ENCODE results near the gene NAT8L. TPM values are rescaled to one million over a fixed set of nuclear protein-coding genes. Genes with fewer than 3 reads are reported as not detected.
"Not testable (repeated sequence)": the region's sequence is repeated elsewhere in the genome, so short reads cannot be mapped to it uniquely, and the experiment has no call there.

NAT8L gene, protein sequence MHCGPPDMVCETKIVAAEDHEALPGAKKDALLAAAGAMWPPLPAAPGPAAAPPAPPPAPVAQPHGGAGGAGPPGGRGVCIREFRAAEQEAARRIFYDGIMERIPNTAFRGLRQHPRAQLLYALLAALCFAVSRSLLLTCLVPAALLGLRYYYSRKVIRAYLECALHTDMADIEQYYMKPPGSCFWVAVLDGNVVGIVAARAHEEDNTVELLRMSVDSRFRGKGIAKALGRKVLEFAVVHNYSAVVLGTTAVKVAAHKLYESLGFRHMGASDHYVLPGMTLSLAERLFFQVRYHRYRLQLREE
- 1 to 10 TPM in 11 of 12 donors, not detected in 1; 1.3 to 2.8 (median 2.1) TPM for polyA plus RNA-seq (ENCODE audit: insufficient read length in 12 of 12)
- long read RNA-seq, donor 1, full-length matches to known transcripts: 1 of 1 reads
- long read RNA-seq, donor 1, partial matches to known transcripts: 0 of 1 reads
- long read RNA-seq, donor 1, other reads (novel, unspliced or antisense): 0 of 1 reads
- long read RNA-seq, donor 2: 0 reads
- long read RNA-seq, donor 3: 0 reads
- long read RNA-seq, donor 4: 0 reads
- long read RNA-seq, donor 5, full-length matches to known transcripts: 5 of 5 reads
- long read RNA-seq, donor 5, partial matches to known transcripts: 0 of 5 reads
- long read RNA-seq, donor 5, other reads (novel, unspliced or antisense): 0 of 5 reads
- long read RNA-seq, donor 6, full-length matches to known transcripts: 1 of 1 reads
- long read RNA-seq, donor 6, partial matches to known transcripts: 0 of 1 reads
- long read RNA-seq, donor 6, other reads (novel, unspliced or antisense): 0 of 1 reads
- long read RNA-seq, donor 7: 0 reads
- long read RNA-seq, donor 8, full-length matches to known transcripts: 4 of 4 reads
- long read RNA-seq, donor 8, partial matches to known transcripts: 0 of 4 reads
- long read RNA-seq, donor 8, other reads (novel, unspliced or antisense): 0 of 4 reads
- long read RNA-seq, donor 9: 0 reads
- long read RNA-seq, donor 10, full-length matches to known transcripts: 2 of 2 reads
- long read RNA-seq, donor 10, partial matches to known transcripts: 0 of 2 reads
- long read RNA-seq, donor 10, other reads (novel, unspliced or antisense): 0 of 2 reads
- long read RNA-seq, donor 11: 0 reads

DNA sequence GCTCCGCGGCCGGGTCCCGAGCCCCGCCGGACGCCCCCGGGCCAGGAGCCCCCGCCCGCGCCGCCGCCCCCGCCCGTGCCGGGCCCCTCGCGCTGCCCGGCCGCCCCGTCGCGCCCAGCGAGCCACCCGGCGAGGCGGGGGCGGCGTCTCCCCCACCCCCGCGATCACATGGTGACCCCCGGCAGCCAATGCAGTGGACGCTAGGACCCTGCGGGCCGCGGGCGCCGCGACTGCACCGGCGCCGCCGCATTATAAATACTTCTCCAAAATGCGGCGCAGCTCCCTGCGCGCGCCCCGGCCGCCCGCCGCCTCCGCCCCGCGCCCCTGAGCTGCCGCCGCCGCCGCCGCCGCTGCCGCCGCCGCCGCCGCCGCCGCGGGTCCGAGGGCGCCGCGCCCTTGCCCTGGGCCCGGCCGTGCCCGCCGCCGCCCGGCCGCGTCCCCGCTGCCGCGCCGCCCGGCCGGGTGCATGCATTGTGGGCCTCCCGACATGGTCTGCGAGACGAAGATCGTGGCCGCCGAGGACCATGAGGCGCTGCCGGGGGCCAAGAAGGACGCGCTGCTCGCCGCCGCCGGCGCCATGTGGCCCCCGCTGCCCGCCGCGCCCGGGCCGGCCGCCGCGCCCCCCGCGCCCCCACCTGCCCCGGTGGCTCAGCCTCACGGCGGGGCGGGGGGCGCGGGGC lies at the start of gene NAT8L:
Gene NAT8L, plus strand, starts transcription at position 282 of the 680 bp plus-strand sequence. Its CDS starts 185 bp downstream, at position 467.
- peak; percentile 12 for DNase-seq

DNA sequence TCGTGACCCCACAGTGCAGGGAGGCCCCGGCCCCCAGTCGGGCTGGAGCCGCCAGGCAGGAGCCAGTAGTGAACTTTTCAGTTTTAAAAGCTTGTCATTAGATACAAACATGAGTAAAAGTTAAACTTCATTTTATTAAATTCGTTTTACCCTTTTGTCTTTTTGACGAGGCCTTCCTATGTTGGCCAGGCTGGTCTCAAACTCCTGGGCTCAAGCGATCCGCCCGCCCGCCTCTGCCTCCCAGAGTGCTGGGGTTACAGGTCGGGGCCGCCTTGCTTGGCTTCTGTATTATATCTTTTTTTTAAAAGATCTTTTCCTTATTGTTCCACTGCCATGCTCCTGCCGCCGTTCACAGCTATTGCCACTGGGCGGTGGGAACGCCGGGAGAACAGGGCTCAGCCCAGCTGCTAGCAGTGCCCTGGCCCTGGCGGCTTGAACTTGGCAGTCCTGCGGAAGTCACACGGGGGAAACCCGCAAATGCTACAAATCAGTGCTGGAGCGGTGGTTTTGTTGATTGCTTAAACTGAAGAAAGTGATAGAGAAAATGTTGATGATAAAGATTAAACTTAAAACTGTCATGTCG lies 49.4 kb upstream of the NAT8L start:
- DNase-seq: peak; percentile 23

DNA sequence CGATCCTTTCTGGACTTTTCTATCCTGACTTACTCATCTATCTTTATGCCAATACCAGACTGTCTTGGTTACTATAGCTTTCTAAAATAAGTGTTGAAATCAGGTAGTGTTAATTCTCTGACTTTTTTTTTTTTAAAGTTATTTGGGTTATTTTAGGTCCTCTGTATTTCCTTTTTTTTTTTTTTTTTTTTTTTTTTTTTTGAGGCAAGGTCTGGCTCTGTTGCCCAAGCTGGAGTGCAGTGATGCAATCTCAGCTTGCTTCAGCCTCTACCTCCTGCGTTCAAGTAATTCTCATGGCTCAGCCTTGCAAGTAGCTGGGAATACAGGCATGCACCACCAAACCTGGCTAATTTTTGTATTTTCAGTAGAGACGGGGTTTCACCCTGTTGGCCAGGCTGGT lies 47.5 kb upstream of the NAT8L start:
- no peak for DNase-seq

DNA sequence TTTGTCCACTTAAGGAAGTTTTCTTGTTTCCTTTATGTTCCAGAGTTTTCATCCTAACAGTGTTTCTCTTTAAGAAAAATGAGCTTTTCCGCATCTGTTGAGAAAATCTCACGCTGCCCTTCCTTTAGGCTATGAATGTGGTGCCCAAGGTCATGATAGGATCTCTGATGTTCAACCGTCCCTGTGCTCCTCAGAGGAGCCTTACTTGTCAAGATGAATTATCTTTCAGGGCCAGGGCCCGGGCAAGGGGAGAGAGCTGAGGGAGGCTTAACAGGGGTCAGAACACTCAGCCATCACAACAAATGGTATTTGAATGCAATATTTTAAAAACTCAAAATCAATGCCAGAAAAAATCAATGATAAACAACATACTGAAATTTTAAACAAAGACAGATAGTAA lies 44.1 kb upstream of the NAT8L start:
- no peak for DNase-seq

DNA sequence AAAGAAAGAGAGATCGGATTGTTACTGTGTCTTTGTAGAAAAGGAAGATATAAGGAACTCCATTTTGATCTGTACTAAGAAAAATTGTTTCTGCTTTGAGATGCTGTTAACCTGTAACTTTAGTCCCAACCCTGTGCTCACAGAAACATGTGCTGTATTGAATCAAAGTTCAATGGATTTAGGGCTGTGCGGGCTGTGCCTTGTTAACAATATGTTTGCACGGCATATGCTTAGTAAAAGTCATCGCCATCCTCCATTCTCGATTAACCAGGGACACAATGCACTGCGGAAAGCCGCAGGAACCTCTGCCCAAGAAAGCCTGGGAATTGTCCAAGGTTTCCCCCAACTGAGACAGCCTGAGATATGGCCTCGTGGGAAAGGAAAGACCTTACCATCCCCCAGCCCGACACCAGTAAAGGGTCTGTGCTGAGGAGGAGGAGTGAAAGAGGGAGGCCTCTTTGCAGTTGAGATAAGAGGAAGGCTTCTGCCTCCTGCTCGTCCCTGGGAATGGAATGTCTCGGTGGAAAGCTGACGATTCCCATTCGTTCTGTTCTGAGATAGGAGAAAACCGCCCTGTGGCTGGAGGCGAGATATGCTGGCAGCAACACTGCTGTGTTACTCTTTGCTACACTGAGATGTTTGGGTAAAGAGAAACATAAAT lies 37.6 kb upstream of the NAT8L start:
- not testable (repeated sequence) for DNase-seq

DNA sequence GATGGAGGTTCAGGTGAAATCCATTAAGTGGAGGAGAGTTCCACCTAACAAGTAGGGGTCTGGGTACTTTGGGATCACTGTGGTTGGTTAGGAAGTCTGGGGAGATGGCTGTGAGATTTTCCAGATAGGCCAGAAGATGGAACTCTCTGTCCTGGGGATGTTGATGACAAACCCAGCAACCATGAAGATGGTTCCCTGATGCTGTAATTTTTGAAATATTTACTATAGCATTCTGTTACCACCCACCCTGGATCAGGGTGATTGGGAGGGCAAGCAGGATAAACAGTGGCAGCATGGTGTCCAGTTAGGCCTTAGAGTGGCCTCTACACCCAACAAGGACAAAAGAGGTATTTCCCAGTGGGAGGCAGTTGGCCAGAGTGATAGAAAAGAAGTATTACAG lies 34.4 kb upstream of the NAT8L start:
- no peak for DNase-seq

DNA sequence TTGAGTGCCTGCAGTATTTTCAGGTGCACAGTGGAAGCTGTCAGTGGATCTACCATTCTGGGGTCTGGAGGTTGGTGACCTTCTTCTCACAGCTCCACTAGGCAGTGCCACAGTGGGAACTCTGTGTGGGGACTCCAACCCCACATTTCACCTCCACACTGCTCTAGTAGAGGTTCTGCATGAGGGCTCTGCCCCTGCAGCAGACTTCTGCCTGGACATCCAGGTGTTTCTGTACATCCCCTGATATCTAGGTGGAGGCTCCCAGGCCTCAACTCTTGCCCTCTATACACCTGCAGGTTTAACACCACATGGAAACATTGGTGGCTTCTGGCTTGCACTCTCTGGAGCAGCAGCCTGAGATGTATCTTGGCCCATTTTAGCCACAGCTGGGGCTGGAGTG lies 33.3 kb upstream of the NAT8L start:
- DNase-seq: no peak

DNA sequence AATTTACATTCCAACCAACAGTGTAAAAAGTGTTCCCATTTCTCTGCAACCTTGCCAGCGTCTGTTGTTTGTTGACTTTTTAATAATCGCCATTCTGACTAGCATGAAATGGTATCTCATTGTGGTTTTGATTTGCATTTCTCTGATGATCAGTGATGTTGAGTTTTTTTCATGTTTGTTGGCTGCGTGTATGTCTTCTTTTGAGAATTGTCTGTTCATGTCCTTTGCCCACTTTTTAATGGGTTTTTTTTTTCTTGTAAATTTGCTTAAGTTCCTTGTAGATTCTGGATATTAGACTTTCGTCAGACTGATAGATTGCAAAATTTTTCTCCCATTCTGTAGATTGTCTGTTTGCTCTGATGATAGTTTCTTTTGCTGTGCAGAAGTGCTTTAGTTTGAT lies 32.0 kb upstream of the NAT8L start:
- DNase-seq: not testable (repeated sequence)

DNA sequence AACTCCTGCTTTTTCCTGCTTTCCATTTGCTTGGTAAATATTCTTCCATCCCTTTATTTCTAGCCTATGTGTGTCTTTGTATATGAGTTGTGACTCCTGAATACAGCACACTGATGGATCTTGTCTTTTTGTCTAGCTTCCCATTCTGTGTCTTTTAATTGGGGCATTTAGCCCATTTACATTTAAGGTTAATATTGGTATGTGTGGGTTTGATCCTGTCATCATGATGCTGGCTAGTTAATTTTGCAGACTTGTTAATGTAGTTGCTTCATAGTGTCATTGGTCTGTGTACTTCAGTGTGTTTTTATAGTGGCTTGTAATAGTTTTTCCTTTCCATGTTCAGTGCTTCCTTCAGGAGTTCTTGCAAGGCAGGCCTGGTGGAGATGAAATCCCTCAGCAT lies 28.0 kb upstream of the NAT8L start:
- DNase-seq: not testable (repeated sequence)

DNA sequence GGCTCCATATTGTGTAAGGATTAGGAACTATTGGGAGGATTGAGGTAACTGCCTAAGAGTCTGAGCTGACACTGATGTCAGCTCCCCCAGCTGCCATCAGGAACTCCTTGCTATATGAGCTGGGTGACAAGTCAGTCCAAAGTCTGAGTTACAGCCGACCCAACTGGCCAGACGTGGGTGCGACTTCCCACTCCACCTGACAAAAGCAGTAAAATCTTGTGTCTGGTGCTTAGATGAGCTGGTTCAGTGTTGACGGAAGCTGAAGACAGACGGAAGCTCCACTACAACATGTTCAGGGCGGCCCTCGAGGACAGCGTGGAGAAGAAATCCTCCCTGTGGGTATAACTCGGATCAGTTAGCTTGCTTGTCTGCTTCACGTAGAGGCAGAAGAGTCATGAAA lies 22.8 kb upstream of the NAT8L start:
- DNase-seq: no peak

DNA sequence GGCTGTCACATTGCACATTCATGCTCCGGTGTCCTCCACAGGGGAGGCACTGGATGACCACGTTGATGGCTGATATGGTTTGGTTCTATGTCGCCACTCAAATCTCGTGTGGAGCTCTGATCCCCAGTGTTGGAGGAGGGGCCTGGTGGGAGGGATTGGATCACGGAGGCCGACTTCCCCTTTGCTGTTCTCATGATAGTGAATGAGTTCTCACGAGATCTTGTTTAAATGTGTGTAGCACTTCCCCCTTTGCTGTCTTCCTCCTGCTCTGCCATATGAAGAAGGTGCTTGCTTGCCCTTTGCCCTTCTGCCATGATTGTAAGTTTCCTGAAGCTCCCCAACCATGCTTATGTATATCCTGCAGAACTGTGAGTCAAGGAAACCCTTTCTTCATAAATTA lies 22.3 kb upstream of the NAT8L start:
- DNase-seq: no peak

DNA sequence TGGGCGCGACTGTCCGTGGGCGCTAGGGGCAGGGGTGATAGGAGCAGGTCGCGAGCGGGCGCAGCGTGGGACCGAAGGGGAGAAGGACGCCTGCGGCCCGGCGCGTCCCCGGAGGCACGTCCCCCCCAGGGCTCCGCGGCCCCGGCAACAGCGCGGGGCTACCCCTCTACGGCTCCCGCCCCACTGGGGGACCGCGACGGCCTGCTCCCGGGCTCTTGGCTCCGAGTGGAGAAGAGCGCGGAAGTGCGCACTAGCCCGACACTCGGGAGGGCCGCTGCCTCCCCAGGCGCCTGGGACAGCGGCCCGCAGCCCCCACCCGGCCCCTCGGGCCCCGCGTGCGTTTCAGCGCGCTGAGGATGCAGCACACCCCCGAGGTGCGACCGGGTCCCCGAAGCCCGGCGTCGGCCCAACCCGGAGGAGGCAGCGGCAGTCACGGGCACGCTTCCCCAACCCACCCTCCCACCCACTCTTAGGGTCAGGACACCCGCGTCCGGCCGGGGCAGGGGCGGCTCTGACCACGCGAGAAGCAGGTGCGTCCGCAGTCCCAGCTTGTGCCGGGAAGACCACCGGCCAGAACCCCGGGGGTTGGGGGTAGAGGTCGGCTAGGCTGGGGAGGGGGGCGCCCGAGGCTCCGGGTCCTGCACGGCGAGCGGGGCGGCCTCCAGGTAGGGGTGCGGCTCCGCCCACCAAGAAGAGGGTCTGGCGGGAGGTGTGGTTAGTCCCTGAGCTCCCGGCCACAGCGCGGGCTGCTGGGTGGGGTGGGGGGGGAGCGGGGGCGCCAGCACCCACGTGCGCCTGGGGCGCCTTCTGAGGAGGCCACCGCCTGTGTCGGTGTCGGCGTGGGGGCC lies 18.5 kb upstream of the NAT8L start:
- DNase-seq: no peak

DNA sequence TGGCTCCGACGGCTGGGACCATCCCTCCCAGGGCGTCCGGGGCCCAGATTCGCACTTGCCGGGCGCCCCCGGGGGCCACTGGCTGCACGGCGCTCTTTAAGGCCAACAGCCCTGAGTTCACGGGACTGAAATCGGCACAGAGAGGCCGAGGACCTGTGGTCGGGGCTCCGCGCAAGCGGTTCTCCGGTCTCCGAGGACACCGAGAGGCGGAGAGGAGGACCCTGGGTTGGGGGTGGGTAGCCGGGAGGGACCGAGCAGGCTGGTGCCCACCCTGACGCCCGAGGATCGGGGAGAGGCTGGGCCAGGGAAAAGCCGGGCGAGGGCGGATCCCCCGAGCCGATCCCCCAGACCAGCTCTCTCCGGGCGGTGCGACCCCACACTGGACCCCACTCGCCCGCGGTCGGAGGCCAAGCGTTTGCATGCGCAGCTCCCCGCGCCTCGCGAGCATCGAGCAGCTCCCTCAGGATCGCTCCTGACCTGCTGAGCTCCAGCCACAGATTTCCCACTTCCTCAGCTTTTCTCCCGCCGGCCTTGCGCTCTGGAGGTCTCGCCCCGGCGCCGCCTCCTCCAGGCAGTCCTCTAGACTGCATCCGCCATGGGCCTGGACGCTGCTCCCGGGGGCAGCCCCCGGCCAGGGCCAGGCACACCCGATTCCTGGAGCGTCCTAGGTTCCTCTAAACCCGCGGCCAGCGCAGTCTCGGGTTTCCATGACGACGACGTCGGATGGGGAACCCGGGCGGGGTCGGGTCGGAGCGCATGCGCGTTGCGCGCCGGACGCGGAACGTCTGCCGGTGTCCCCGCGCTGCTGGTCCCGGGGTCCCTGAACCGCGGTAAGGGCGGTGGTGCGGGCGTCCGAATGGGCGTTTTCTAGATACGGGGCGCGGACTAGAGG lies 17.6 kb upstream of the NAT8L start:
- DNase-seq: peak; percentile 73

DNA sequence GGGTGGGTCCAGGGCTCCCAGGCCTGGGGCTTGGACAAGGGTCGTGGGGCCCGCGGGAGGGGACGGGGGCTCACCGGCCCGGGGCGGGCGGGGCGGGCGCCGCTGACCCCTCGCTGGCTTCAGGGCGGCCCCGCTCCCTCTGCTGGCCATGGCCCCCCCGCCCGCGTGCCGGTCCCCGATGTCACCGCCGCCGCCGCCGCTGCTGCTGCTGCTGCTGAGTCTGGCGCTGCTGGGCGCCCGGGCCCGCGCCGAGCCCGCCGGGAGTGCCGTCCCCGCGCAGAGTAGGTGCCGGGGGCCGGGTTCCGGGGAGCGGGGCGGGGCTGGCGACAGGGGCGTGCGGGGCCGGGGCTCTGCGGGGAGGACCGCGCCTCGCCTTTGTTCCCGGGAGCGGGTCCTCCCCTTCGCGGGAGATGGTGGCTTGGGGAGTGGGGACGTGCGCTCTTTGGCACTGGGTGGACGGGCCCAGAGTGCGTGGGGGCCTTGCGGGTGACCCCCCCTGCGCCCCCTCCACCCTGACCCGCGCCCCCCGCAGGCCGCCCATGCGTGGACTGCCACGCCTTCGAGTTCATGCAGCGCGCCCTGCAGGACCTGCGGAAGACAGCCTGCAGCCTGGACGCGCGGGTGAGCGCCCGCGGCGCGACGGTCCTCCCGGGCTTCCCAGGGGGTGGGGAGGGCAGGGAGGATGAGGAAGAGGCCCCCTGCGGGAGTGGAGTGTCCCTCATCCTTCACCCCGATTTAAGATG lies 16.8 kb upstream of the NAT8L start:
- DNase-seq: no peak

DNA sequence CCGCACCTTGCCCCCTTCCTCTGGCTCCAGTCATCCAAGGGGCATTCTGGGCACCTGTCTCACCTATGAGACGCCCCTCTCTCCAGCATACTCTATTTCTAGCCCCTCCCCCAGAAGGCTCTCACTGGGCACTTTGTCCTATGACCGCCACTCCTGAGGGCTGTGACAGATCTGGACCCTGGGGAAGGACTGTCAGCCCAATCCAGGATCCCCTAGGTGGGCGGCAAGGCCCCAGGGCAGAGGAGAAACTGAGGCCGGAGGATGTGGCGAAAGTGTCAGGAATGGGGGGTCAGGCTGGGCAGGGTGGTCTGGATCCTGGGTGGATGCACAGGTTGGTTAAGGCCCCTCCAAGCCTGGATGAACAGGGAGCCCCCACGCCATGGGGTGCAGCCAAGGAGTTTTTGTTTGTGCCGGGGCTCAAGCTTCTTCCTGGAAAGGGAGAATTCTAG lies 16.2 kb upstream of the NAT8L start:
- no peak for DNase-seq

DNA sequence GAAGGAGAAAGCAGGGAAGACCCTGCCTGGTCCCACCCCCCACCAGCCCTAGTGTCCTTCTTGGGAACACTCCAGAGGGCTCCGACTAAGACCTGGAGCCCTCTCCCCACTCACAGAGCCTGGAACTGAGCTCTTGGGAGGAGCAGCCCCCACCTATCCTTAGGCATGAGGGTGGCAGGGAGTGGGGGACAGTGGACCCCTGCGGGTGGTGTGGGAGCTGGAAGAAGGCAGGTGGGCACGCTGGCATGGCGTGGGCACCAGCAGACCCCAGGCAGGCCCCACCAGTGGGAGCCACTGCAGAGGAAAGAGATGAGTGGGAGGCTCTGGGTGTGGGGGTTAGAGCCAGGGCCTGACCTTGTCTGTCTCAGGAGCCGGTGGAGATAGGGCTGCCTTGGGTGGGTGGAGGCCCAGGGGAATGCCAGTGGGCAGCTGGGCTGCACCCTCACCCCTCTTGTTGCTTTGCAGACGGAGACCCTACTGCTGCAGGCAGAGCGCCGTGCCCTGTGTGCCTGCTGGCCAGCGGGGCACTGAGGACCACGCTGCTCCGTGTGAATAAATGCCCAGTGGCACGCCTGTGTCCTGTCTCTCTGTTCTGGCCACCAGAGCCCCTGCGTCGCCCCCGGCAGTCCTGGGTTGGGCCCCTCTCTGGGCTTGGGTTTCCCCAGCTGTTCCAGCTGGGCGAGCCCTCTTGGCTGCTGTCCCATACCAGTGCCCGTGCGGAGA lies 15.6 kb upstream of the NAT8L start:
- DNase-seq: no peak

DNA sequence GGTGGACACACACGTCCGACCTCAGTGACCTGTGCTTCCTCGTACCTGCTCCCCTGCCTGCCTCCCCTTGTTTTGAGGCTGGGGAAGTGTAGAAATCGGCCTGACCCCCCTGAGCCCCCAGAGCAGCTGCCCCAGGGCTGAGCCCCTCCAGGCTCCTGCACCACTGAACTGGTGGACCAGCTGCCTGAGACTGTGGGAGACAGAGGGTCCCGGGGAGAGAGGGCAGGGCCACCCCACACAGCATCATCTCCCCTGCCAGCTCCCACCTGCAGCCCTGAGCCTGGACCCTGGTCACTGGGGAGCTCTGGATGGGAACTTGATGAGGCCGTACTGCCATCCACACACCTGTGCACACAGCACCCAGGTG lies 15.0 kb upstream of the NAT8L start:
- DNase-seq: no peak
